GM23248 (cell line): ENCODE data around the gene ZNF574. TPM values are rescaled to one million over a fixed set of nuclear protein-coding genes. Genes with fewer than 3 reads are reported as not detected.
"Not testable (repeated sequence)": the region's sequence is repeated elsewhere in the genome, so short reads cannot be mapped to it uniquely, and the experiment has no call there.

Experiments
- DNase-seq: peaks from one replicate; pipeline ENCODE4 v3.0.0-alpha.2; 2015
- H2AFZ ChIP-seq: fragments of 200-600 bp; sonication (generic); 2 replicates; pipeline ENCODE4 v1.6.1; 2016; ENCODE audit warnings: antibody characterized with exemption
- H3F3A ChIP-seq: fragments of 200-600 bp; sonication (generic); 2 replicates; pipeline ENCODE4 v1.6.1; 2016; ENCODE audit warnings: mild to moderate bottlenecking, antibody characterized with exemption, mixed run types; ENCODE audit not compliant: insufficient read depth
- H3K27ac ChIP-seq: fragments of 200-600 bp; sonication (generic); 2 replicates; pipeline ENCODE4 v1.5.1; 2016; ENCODE audit warnings: mild to moderate bottlenecking
- H3K27me3 ChIP-seq: fragments of 200-600 bp; sonication (generic); replicated peaks from 2 replicates; pipeline ENCODE4 v1.6.1; 2016; ENCODE audit warnings: mild to moderate bottlenecking; ENCODE audit not compliant: insufficient read depth
- H3K36me3 ChIP-seq: fragments of 200-600 bp; sonication (generic); 2 replicates; pipeline ENCODE4 v1.6.1; 2016; ENCODE audit warnings: low read depth, mild to moderate bottlenecking
- H3K4me1 ChIP-seq: fragments of 200-600 bp; sonication (generic); 2 replicates; pipeline ENCODE4 v1.6.1; 2016; ENCODE audit warnings: mild to moderate bottlenecking; ENCODE audit not compliant: insufficient read depth
- H3K4me2 ChIP-seq: fragments of 200-600 bp; sonication (generic); one replicate; pipeline ENCODE4 v1.6.1; 2016; ENCODE audit warnings: mild to moderate bottlenecking; ENCODE audit not compliant: unreplicated experiment
- H3K4me3 ChIP-seq: fragments of 200-600 bp; sonication (generic); 2 replicates; pipeline ENCODE4 v1.5.1; 2016; ENCODE audit warnings: mild to moderate bottlenecking
- H3K79me2 ChIP-seq: fragments of 200-600 bp; sonication (generic); 2 replicates; pipeline ENCODE4 v1.6.1; 2016; ENCODE audit warnings: mild to moderate bottlenecking; ENCODE audit not compliant: insufficient read depth
- H3K9ac ChIP-seq: fragments of 200-600 bp; sonication (generic); 2 replicates; pipeline ENCODE4 v1.6.1; 2016; ENCODE audit warnings: mild to moderate bottlenecking
- H3K9me2 ChIP-seq: fragments of 200-600 bp; sonication (generic); 2 replicates; pipeline ENCODE4 v1.6.1; 2016; ENCODE audit warnings: mixed run types, mild to moderate bottlenecking, moderate library complexity; ENCODE audit not compliant: insufficient read depth
- H3K9me3 ChIP-seq: fragments of 200-600 bp; sonication (generic); one replicate; pipeline ENCODE4 v1.6.1; 2017; ENCODE audit warnings: low read depth
- H4K20me1 ChIP-seq: fragments of 200-600 bp; sonication (generic); 2 replicates; pipeline ENCODE4 v1.6.0; 2016; ENCODE audit not compliant: insufficient read depth
- EZH2 ChIP-seq: fragments of 200-600 bp; sonication (generic); IDR thresholded peaks from 2 replicates; pipeline ENCODE4 v1.6.1; 2018; ENCODE audit warnings: antibody characterized with exemption, mild to moderate bottlenecking; ENCODE audit not compliant: insufficient read depth, poor library complexity, severe bottlenecking
- EZH2phosphoT487 ChIP-seq: fragments of 200-600 bp; sonication (generic); IDR thresholded peaks from 2 replicates; pipeline ENCODE4 v1.6.1; 2018; ENCODE audit warnings: antibody characterized with exemption, moderate library complexity, mild to moderate bottlenecking, low read depth; ENCODE audit not compliant: insufficient read depth
- WGBS, 2 experiments: methylation state at CpG; one replicate each; pipeline ENCODE4 v1.1.6; 2015 to 2017; ENCODE audit warnings: low lambda C conversion rate in 2 of 2, low coverage in 1 of 2; ENCODE audit errors: missing lambda C conversion rate in 2 of 2; 5-methylcytosine and 5-hydroxymethylcytosine counted together
- in situ Hi-C: fragments of 300-500 bp; cut with MboI; formaldehyde crosslinking; loops from 2 replicates; pipeline ENCODE4 v1.15.0; 2020
- polyA plus RNA-seq: library from polyadenylated mRNA; unstranded; fragments of >200 nt; fragmentation: Nextera tagmentation; extraction: Ambion mirVana; gene quantifications from 2 replicates; pipeline ENCODE4 v1.2.1, GENCODE V29; 2016
- total RNA-seq: library from RNA; depleted of rRNA; stranded (reverse); fragments of >200 nt; shearing (Covaris generic); gene quantifications from 2 replicates; pipeline ENCODE4 v1.2.3, GENCODE V29; 2014

ZNF574 gene
- total and polyA plus RNA-seq, 2 experiments from 2014 or later: 14.8 to 19.5 TPM

- no peaks in the 10 kb centered on the region for H3F3A ChIP-seq
- no peaks in the 10 kb centered on the region for H3K79me2 ChIP-seq
- H3K4me1 ChIP-seq: no peaks in the 10 kb centered on the region
- no peak for DNase-seq
- H2AFZ ChIP-seq: no peak overlapping the region
- TF ChIP-seq EZH2phosphoT487: no peak
- no peaks in the 10 kb centered on the region for H3K9me3 ChIP-seq
- no peak overlapping the region for H3K9ac ChIP-seq
- no peaks in the 10 kb centered on the region for H4K20me1 ChIP-seq
- no peak overlapping the region for H3K4me2 ChIP-seq
- H3K36me3 ChIP-seq: no peaks in the 10 kb centered on the region
- H3K27ac ChIP-seq: no peak overlapping the region
- H3K4me3 ChIP-seq: no peak overlapping the region
- WGBS, 2 experiments: 32 to 40% methylated on average over 13 to 28 of the region's 28 CpGs
- no peaks in the 10 kb centered on the region for H3K27me3 ChIP-seq
- in situ Hi-C loops: no loop called here
- H3K9me2 ChIP-seq: no peaks in the 10 kb centered on the region
Measured at GRCh38 chr19:42095814-42096230, 19.9 kb downstream of the ZNF574 start.

DNA sequence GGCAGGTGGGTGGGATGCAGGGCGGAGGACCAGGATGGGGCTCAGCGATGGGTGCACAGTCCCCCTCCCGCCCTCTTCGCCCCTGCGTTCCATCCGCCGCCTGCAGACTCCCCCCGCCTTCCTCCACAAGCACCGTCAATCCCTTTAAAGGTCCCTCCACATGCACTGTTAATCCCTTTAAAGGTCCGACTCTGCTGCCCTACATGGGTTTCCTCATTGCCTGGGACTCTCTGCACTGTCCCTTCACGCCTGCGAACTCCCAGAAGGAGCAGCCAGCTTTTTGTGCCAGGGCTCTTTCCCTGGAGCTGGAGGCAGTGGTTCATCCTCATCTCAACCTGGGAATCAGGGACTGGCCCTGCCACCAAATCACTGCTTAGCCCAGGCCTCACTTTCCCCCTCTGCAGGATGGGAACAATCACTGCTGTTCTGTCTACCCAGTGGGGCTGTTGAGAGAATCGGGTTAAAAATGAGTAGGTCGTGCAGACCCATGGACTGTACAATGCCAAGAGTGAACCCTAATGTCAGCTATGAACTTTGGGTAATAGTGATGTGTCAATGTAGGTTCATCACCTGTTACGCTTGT is 20.4 kb downstream of the ZNF574 start:
- H3K4me3 ChIP-seq: no peak overlapping the region
- no peaks in the 10 kb centered on the region for H3K27me3 ChIP-seq
- no peaks in the 10 kb centered on the region for H4K20me1 ChIP-seq
- no peaks in the 10 kb centered on the region for H3K9me3 ChIP-seq
- H2AFZ ChIP-seq: no peak overlapping the region
- no peaks in the 10 kb centered on the region for H3K36me3 ChIP-seq
- no peak for DNase-seq
- H3K4me1 ChIP-seq: no peaks in the 10 kb centered on the region
- H3K79me2 ChIP-seq: no peaks in the 10 kb centered on the region
- H3K9ac ChIP-seq: no peak overlapping the region
- WGBS, 2 experiments: 65 to 73% methylated on average over 7 to 15 of the region's 15 CpGs
- H3K27ac ChIP-seq: no peak overlapping the region
- H3K4me2 ChIP-seq: no peak overlapping the region
- TF ChIP-seq EZH2: no peak
- TF ChIP-seq EZH2phosphoT487: no peak
- H3K9me2 ChIP-seq: no peaks in the 10 kb centered on the region
- in situ Hi-C loops: no loop called here
- no peaks in the 10 kb centered on the region for H3F3A ChIP-seq

DNA sequence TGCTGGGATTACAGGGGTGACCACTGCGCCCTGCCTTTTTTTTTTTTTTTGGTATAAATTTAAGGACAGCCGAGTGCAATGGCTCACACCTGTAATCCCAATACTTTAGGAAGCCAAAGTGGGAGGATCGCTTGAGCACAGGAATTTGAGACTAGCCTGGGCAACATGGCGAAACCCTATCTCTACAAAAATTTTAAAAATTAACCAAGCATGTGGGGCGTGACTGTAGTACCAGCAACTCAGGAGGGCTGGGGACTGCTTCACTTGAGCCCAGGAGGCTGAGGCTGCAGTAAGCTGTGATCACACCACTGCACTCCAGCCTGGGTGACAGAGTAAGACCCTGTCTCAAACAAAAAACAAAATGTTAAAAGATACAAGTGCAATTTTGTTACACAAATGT is 21.5 kb downstream of the ZNF574 start:
- Histone ChIP-seq H3K27me3 (no peaks in the 10 kb centered on the region), H3K79me2 (no peaks in the 10 kb centered on the region), H3F3A (no peaks in the 10 kb centered on the region), H3K4me2 (no peak overlapping the region), H3K4me3 (no peak overlapping the region), H3K9ac (no peak overlapping the region), H3K27ac (no peak overlapping the region), H3K4me1 (no peaks in the 10 kb centered on the region), H4K20me1 (no peaks in the 10 kb centered on the region), H3K36me3 (no peaks in the 10 kb centered on the region), H3K9me2 (no peaks in the 10 kb centered on the region), H2AFZ (no peak overlapping the region), H3K9me3 (no peaks in the 10 kb centered on the region)
- no peak for DNase-seq
- in situ Hi-C loops: no loop called here
- 84% methylated on average over 4 to 5 of the region's 5 CpGs for WGBS, 2 experiments
- TF ChIP-seq EZH2phosphoT487: no peak
- TF ChIP-seq EZH2: no peak

DNA sequence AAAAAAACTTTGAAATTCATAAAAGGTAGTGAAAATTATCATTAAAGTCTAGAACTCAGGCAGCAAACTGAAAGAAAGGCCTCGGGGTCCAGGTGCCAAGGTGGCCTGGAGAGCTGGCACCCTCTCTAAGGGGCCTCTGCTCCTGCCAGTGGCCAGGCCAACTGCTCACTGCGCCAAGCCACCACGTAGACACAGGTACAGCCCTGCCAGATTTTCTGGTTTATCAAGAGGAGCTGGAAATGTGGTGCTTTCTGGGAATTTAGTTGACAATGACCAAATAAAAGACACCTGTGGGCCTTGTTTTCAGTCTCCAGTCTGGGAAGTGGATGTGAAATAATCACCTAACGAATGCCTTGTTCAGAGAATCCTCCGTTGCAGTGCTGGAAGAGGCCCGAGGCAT is 22.8 kb downstream of the ZNF574 start:
- Histone ChIP-seq H3K9me3 (no peaks in the 10 kb centered on the region), H3K79me2 (no peaks in the 10 kb centered on the region), H3K4me1 (no peaks in the 10 kb centered on the region), H3K9ac (no peak overlapping the region), H2AFZ (no peak overlapping the region), H3K4me2 (no peak overlapping the region), H3K36me3 (no peaks in the 10 kb centered on the region), H3K27ac (no peak overlapping the region), H3K4me3 (no peak overlapping the region), H3F3A (no peaks in the 10 kb centered on the region), H4K20me1 (no peaks in the 10 kb centered on the region), H3K27me3 (no peaks in the 10 kb centered on the region), H3K9me2 (no peaks in the 10 kb centered on the region)
- no peak for DNase-seq
- no peak for TF ChIP-seq EZH2phosphoT487
- no peak for TF ChIP-seq EZH2
- WGBS, 2 experiments: 78 to 84% methylated on average over 6 of the region's 6 CpGs
- in situ Hi-C loops: no loop called here

- WGBS, 2 experiments: 70 to 71% methylated on average over 6 of the region's 6 CpGs
- in situ Hi-C loops: no loop called here
- TF ChIP-seq EZH2phosphoT487 (no peak), EZH2 (no peak)
Measured at GRCh38 chr19:42099336-42099925, 23.5 kb downstream of the ZNF574 start.

GRCh38 chr19:42100241-42100640 is 24.3 kb downstream of the ZNF574 start:
- H3K36me3 ChIP-seq, H3K4me1 ChIP-seq, H3K27ac ChIP-seq, H4K20me1 ChIP-seq, H3F3A ChIP-seq, H3K79me2 ChIP-seq, H3K9me2 ChIP-seq, H3K4me2 ChIP-seq, H3K9ac ChIP-seq, DNase-seq, in situ Hi-C loops, H3K9me3 ChIP-seq, H2AFZ ChIP-seq, H3K27me3 ChIP-seq, H3K4me3 ChIP-seq: not testable (repeated sequence)
- 89 to 90% methylated on average over 10 of the region's 10 CpGs for WGBS, 2 experiments

More at GRCh38 chr19:42099336-42099925, 23.5 kb downstream of the ZNF574 start:
- Histone ChIP-seq H3K27ac (no peak overlapping the region), H3K36me3 (no peaks in the 10 kb centered on the region), H3K27me3 (no peaks in the 10 kb centered on the region), H3K4me3 (no peak overlapping the region), H3K4me2 (no peak overlapping the region), H3K79me2 (no peaks in the 10 kb centered on the region), H3K4me1 (no peaks in the 10 kb centered on the region), H2AFZ (no peak overlapping the region), H3K9me2 (no peaks in the 10 kb centered on the region), H3F3A (no peaks in the 10 kb centered on the region), H4K20me1 (no peaks in the 10 kb centered on the region), H3K9ac (no peak overlapping the region), H3K9me3 (no peaks in the 10 kb centered on the region)
- no peak for DNase-seq
